Activated T-cell treated with anti-CD3 and anti-CD28 coated beads for 4 hours (primary cell): ENCODE data around the gene KLRB1.
A peak's percentile ranks its signal among the peaks of the same experiment; 100 is the strongest.
"Not testable (repeated sequence)": the region's sequence is repeated elsewhere in the genome, so short reads cannot be mapped to it uniquely, and the experiment has no call there.

ENCODE experiments used
- DNase-seq: peaks from one replicate; pipeline ENCODE4 v3.0.0-alpha.2; 2020

KLRB1 gene

GRCh38 chr12:9607716-9608115 is at the start of gene KLRB1:
KLRB1 (minus strand) TSS chr12:9607916; CDS start chr12:9607839, 77 bp downstream.
- DNase-seq: no peak

GRCh38 chr12:9651265-9651729 is 43.6 kb upstream of the KLRB1 start:
- no peak for DNase-seq

GRCh38 chr12:9650151-9650576 is 42.4 kb upstream of the KLRB1 start:
- DNase-seq: no peak

GRCh38 chr12:9649532-9649940 is 41.8 kb upstream of the KLRB1 start:
- no peak for DNase-seq

- no peak for DNase-seq
Measured at GRCh38 chr12:9648701-9649531, 41.2 kb upstream of the KLRB1 start.

GRCh38 chr12:9647825-9648700 is 40.3 kb upstream of the KLRB1 start:
- peak; percentile 73 for DNase-seq

- no peak for DNase-seq
Measured at GRCh38 chr12:9646794-9647781, 39.4 kb upstream of the KLRB1 start.

- not testable (repeated sequence) for DNase-seq
Measured at GRCh38 chr12:9644985-9645551, 37.4 kb upstream of the KLRB1 start.

- no peak for DNase-seq
Measured at GRCh38 chr12:9643266-9643660, 35.5 kb upstream of the KLRB1 start.

GRCh38 chr12:9642606-9643265 is 35.0 kb upstream of the KLRB1 start:
- DNase-seq: no peak

- DNase-seq: no peak
Measured at GRCh38 chr12:9640024-9640423, 32.3 kb upstream of the KLRB1 start.

- no peak for DNase-seq
Measured at GRCh38 chr12:9636851-9637206, 29.1 kb upstream of the KLRB1 start.

GRCh38 chr12:9636150-9636850 is 28.6 kb upstream of the KLRB1 start:
- DNase-seq: no peak

- no peak for DNase-seq
Measured at GRCh38 chr12:9634969-9635754, 27.4 kb upstream of the KLRB1 start.

GRCh38 chr12:9634177-9634803 is 26.6 kb upstream of the KLRB1 start:
- DNase-seq: peak; percentile 80

- DNase-seq: no peak
Measured at GRCh38 chr12:9632766-9633165, 25.1 kb upstream of the KLRB1 start.

GRCh38 chr12:9626821-9627220 is 19.1 kb upstream of the KLRB1 start:
- no peak for DNase-seq

- DNase-seq: no peak
Measured at GRCh38 chr12:9626291-9626690, 18.6 kb upstream of the KLRB1 start.

GRCh38 chr12:9625019-9625418 is 17.3 kb upstream of the KLRB1 start:
- DNase-seq: no peak
